PC-9 (cell line): Measurements from ENCODE around the gene METTL16.

Experiments
- EZH2 ChIP-seq: fragments of 200-600 bp; sonication (generic); IDR thresholded peaks from 2 replicates; pipeline ENCODE4 v1.8.0; 2017; ENCODE audit warnings: antibody characterized with exemption, low read depth
- TF ChIP-seq, protein P1 (sequence below): fragments of 200-600 bp; sonication (generic); conservative IDR thresholded peaks from 2 replicates; pipeline ENCODE4 v1.6.1; 2017; ENCODE audit warnings: mixed run types, antibody characterized with exemption, mild to moderate bottlenecking, moderate library complexity

GRCh38 chr17:2399572-2400473 is 111.9 kb downstream of the METTL16 start:
- TF ChIP-seq, protein P1, sequence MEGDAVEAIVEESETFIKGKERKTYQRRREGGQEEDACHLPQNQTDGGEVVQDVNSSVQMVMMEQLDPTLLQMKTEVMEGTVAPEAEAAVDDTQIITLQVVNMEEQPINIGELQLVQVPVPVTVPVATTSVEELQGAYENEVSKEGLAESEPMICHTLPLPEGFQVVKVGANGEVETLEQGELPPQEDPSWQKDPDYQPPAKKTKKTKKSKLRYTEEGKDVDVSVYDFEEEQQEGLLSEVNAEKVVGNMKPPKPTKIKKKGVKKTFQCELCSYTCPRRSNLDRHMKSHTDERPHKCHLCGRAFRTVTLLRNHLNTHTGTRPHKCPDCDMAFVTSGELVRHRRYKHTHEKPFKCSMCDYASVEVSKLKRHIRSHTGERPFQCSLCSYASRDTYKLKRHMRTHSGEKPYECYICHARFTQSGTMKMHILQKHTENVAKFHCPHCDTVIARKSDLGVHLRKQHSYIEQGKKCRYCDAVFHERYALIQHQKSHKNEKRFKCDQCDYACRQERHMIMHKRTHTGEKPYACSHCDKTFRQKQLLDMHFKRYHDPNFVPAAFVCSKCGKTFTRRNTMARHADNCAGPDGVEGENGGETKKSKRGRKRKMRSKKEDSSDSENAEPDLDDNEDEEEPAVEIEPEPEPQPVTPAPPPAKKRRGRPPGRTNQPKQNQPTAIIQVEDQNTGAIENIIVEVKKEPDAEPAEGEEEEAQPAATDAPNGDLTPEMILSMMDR = no peak
- no peak for TF ChIP-seq EZH2
